SK-N-MC (cell line): Measurements from ENCODE around the gene ZNF554.

Experiments used
- EZH2 ChIP-seq: fragments of 200-600 bp; sonication (generic); IDR thresholded peaks from one replicate; pipeline ENCODE4 v1.6.1; 2017; ENCODE audit warnings: antibody characterized with exemption
- FOXP2 ChIP-seq: optimal IDR thresholded peaks from 2 replicates; pipeline ENCODE3; 2011; ENCODE audit warnings: mild to moderate bottlenecking, moderate library complexity; ENCODE audit not compliant: insufficient read depth; ENCODE audit errors: extremely low read length, control extremely low read depth
- POLR2AphosphoS5 ChIP-seq: IDR thresholded peaks from 2 replicates; pipeline ENCODE4 v1.6.1; 2012; ENCODE audit warnings: mild to moderate bottlenecking, low read depth, low read length, borderline replicate concordance

DNA sequence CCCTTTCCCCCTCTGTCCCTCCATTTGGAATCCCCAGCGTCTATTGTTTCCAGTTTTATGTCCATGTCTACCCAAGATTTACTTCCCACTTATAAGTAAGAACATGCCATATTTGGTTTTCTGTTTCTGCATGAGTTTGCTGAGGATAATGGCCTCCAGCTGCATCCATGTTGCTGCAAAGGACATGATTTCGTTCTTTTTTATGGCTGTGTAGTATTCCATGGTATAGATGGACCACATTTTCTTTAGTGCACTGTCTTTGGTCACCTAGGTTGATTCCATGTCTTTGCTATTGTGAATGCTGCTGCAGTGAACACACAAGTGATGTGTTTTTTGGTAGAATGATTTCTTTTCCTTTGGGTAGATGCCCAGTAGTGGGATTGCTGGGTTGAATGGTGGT lies 25.4 kb downstream of the ZNF554 start:
- no peak for TF ChIP-seq POLR2AphosphoS5
- TF ChIP-seq EZH2 = no peak
- TF ChIP-seq FOXP2 = no peak
